DND-41 (cell line): ENCODE data around the gene TEF.

ENCODE experiments used
- ATAC-seq: fragments of 200-7000 bp; cut with Tn5 transposase; 3 replicates; pipeline ENCODE4 v1.9.1; 2021; ENCODE audit warnings: low read depth; ENCODE audit not compliant: insufficient read depth
- DNase-seq: peaks from one replicate; pipeline ENCODE4 v3.0.0-alpha.2; 2020
- H2AFZ ChIP-seq: 2 replicates; pipeline ENCODE4 v1.6.0; 2012; ENCODE audit warnings: low read depth, low read length
- H3K27ac ChIP-seq: 2 replicates; pipeline ENCODE4 v1.5.1; 2012; ENCODE audit warnings: low read length, inconsistent platforms
- H3K27me3 ChIP-seq: fragments of 200-600 bp; sonication (generic); 2 replicates; pipeline ENCODE4 v1.6.0; 2012; ENCODE audit warnings: low read length, mild to moderate bottlenecking, inconsistent platforms; ENCODE audit not compliant: insufficient read depth, poor library complexity
- H3K36me3 ChIP-seq: 2 replicates; pipeline ENCODE4 v1.5.1; 2012; ENCODE audit warnings: low read length, inconsistent platforms; ENCODE audit not compliant: insufficient read depth
- H3K4me1 ChIP-seq: 2 replicates; pipeline ENCODE4 v1.5.1; 2012; ENCODE audit warnings: mild to moderate bottlenecking, low read length; ENCODE audit not compliant: insufficient read depth
- H3K4me2 ChIP-seq: 2 replicates; pipeline ENCODE4 v1.6.0; 2012; ENCODE audit warnings: mild to moderate bottlenecking, moderate library complexity, low read length, inconsistent platforms; ENCODE audit not compliant: insufficient read depth
- H3K4me3 ChIP-seq, 2 experiments: fragments of 200-600 bp in 1 of 2; shearing (Covaris generic) in 1 of 2; 2 replicates each; pipeline ENCODE4 v1.5.1; 2012 to 2016; ENCODE audit warnings: inconsistent platforms in 2 of 2, low read length in 2 of 2, mild to moderate bottlenecking in 2 of 2, low read depth in 1 of 2, moderate library complexity in 1 of 2
- H3K79me2 ChIP-seq: 2 replicates; pipeline ENCODE4 v1.6.0; 2012; ENCODE audit warnings: low read length, inconsistent platforms; ENCODE audit not compliant: insufficient read depth
- H3K9ac ChIP-seq: 2 replicates; pipeline ENCODE4 v1.6.0; 2012; ENCODE audit warnings: low read depth, mild to moderate bottlenecking, inconsistent platforms, low read length, moderate library complexity
- H3K9me3 ChIP-seq: 2 replicates; pipeline ENCODE4 v1.5.1; 2012; ENCODE audit warnings: low read length, moderate library complexity, mild to moderate bottlenecking, inconsistent platforms; ENCODE audit not compliant: insufficient read depth, severe bottlenecking
- H4K20me1 ChIP-seq: 2 replicates; pipeline ENCODE4 v1.6.0; 2012; ENCODE audit warnings: low read length; ENCODE audit not compliant: insufficient read depth
- EZH2 ChIP-seq: IDR thresholded peaks from 3 replicates; pipeline ENCODE4 v1.6.1; 2012; ENCODE audit warnings: borderline replicate concordance, low read depth, mild to moderate bottlenecking, moderate library complexity, low read length, inconsistent platforms; ENCODE audit not compliant: severe bottlenecking
- TF ChIP-seq, protein P1 (sequence below): IDR thresholded peaks from 2 replicates; pipeline ENCODE4 v1.5.1; 2012; ENCODE audit warnings: borderline replicate concordance, low read length, moderate library complexity, mild to moderate bottlenecking; ENCODE audit not compliant: poor library complexity, severe bottlenecking; ENCODE audit errors: extremely low read depth

TEF gene

DNA sequence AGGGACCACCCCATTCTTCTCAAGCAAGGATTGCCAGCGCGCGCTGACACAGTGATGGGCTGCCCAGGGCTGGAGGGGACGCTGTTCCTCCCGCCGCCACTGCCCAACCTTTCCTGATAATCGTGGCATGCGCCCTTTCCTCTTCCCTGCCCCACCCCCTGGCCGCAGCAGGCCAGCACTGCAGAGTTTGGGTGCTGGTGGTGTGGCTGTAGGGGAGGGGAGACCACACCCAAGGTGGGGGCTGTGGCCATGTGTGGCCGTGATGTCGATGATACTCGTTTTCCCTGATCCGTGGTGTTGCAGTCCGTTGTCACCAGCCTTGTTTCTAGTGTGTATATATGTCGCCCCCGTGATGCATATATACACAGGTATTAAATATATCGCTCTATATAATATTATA is 22.8 kb upstream of the TEF start:
- Histone ChIP-seq H3K36me3 (peaks cover 50% of the 10 kb centered on the region), H3K27ac (no peak overlapping the region), H3K9ac (no peak overlapping the region), H3K4me3 (no peak overlapping the region), H2AFZ (no peak overlapping the region), H3K4me1 (no peaks in the 10 kb centered on the region), H3K27me3 (no peaks in the 10 kb centered on the region), H3K9me3 (no peaks in the 10 kb centered on the region), H3K4me2 (no peak overlapping the region), H4K20me1 (peaks cover 17% of the 10 kb centered on the region), H3K79me2 (no peaks in the 10 kb centered on the region)
- TF ChIP-seq, protein P1, sequence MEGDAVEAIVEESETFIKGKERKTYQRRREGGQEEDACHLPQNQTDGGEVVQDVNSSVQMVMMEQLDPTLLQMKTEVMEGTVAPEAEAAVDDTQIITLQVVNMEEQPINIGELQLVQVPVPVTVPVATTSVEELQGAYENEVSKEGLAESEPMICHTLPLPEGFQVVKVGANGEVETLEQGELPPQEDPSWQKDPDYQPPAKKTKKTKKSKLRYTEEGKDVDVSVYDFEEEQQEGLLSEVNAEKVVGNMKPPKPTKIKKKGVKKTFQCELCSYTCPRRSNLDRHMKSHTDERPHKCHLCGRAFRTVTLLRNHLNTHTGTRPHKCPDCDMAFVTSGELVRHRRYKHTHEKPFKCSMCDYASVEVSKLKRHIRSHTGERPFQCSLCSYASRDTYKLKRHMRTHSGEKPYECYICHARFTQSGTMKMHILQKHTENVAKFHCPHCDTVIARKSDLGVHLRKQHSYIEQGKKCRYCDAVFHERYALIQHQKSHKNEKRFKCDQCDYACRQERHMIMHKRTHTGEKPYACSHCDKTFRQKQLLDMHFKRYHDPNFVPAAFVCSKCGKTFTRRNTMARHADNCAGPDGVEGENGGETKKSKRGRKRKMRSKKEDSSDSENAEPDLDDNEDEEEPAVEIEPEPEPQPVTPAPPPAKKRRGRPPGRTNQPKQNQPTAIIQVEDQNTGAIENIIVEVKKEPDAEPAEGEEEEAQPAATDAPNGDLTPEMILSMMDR = no peak
- no peak for DNase-seq
- ATAC-seq = no peak

DNA sequence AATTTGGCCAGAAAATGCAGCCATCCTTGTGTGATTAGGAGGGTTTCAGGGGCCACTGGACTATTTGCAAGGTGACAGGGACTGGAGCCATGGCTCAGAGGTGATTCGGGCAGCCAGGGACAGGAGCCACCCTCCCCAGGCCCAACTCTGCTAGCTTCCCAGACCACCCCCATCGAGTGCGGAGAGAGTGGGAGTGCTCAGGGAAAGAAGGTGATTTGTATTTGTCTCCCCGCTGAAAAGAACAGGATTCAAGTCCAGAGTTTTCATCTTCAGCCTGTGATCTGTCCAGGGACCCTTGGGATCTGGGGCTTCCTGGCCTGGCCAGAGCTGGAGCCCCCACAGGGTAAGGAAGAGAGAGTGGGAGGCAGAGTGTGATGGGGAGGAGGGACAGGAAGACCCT is 22.4 kb upstream of the TEF start:
- Histone ChIP-seq H3K36me3 (peaks cover 45% of the 10 kb centered on the region), H2AFZ (no peak overlapping the region), H3K4me2 (no peak overlapping the region), H3K9ac (no peak overlapping the region), H3K27ac (no peak overlapping the region), H3K9me3 (no peaks in the 10 kb centered on the region), H3K4me3 (no peak overlapping the region), H3K27me3 (no peaks in the 10 kb centered on the region), H3K4me1 (no peaks in the 10 kb centered on the region), H4K20me1 (peaks cover 17% of the 10 kb centered on the region), H3K79me2 (no peaks in the 10 kb centered on the region)
- ATAC-seq (no peak), DNase-seq (no peak)
- TF ChIP-seq, protein P1 = no peak
- no peak for TF ChIP-seq EZH2

DNA sequence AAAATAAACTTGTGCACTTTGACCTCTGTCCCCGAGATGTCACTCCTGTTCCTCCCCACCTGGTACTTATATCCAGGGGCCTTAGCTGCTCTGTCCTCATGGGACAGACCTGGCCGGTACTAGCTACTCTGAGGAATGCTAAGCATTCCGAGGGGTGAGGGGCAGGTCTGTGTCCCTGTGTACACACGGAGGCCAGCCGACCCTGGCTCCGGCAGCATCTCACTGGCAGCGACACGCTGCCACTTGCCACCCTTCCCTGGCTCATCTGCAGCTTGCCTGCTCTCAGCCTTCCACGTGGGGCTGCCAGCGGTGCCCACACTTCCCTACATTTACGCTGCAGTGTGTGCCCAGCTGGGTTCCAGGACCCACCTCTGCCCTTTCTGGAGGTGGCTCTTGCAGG is 21.6 kb upstream of the TEF start:
- TF ChIP-seq EZH2 = no peak
- TF ChIP-seq, protein P1 = no peak
- Histone ChIP-seq H3K27ac (no peak overlapping the region), H3K4me3 (no peak overlapping the region), H3K9me3 (no peaks in the 10 kb centered on the region), H4K20me1 (peaks cover 17% of the 10 kb centered on the region), H3K9ac (no peak overlapping the region), H2AFZ (no peak overlapping the region), H3K79me2 (no peaks in the 10 kb centered on the region), H3K4me1 (no peaks in the 10 kb centered on the region), H3K4me2 (no peak overlapping the region), H3K27me3 (no peaks in the 10 kb centered on the region), H3K36me3 (peaks cover 38% of the 10 kb centered on the region)
- DNase-seq = no peak
- no peak; the same call in 2 of the 3 replicates for ATAC-seq

DNA sequence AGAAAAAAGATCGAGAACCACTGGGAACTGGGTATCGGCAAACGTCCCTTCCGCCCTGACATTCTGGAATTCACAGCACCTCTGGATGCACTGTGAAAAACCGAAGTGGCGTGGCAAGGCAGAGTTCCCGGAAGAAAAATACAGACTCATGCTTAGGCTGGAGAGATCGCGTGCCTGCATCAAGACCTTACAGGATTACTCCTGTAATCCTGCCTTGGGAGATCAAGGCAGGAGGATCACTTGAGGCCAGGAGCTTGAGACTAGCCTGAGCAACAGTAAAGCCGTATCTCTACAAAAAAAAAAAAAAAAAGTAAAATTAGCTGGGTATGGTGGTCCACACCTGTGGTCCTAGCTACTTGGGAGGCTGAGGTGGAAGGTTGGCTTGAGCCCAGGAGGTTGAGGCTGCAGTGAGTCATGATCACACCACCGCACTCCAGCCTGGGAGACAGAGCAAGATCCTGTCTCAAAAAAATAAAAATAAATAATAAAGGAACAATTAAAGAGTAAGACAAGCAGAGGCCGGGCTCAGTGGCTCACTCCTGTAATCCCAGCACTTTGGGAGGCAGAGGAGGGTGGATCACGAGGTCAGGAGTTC is 19.9 kb upstream of the TEF start:
- Histone ChIP-seq H3K4me1 (no peaks in the 10 kb centered on the region), H3K4me2 (no peak overlapping the region), H3K9ac (no peak overlapping the region), H3K4me3 (no peak overlapping the region), H3K27me3 (peaks cover 3% of the 10 kb centered on the region), H3K27ac (no peak overlapping the region), H2AFZ (no peak overlapping the region), H3K9me3 (no peaks in the 10 kb centered on the region), H3K79me2 (no peaks in the 10 kb centered on the region), H4K20me1 (peaks cover 10% of the 10 kb centered on the region), H3K36me3 (peaks cover 21% of the 10 kb centered on the region)
- TF ChIP-seq, protein P1 = no peak
- TF ChIP-seq EZH2 = no peak
- DNase-seq = no peak
- ATAC-seq = no peak
